ENCODE data around the gene RTN3. TPM values are rescaled to one million over a fixed set of nuclear protein-coding genes. Genes with fewer than 3 reads are reported as not detected.

The RTN3 gene
- total and polyA plus RNA-seq, 9 of the 15 experiments (the other 6 are each of a cell fraction or from before 2014, with no cell fraction given) = 41.6 to 169 (median 93.5) TPM

GRCh38 chr11:63671322-63672155, 9.8 kb upstream of the RTN3 start, which contains the start of gene ATL3 (continued):
- TF ChIP-seq BCLAF1 (IDR thresholded peaks at IDR 0.05; ENCODE audit: borderline replicate concordance in 1 of 2, control insufficient read depth in 1 of 2, low read depth in 2 of 2, low read length in 1 of 2) (peak in 1 of 2 experiments; percentile 84; a peak in 2 of 4 replicates), ZNF696 (CRISPR knock-in tag; conservative IDR thresholded peaks at IDR 0.05) (no peak), JUN (IDR thresholded peaks at IDR 0.05; ENCODE audit: borderline replicate concordance, low read depth, low read length) (peak; percentile 82; the same call in 1 of the 2 replicates), JUN (CRISPR knock-in tag; IDR thresholded peaks at IDR 0.05; ENCODE audit: borderline replicate concordance) (peak; percentile 100), ARID4B (CRISPR knock-in tag; IDR thresholded peaks at IDR 0.05) (peak; percentile 100), STAT5A (IDR thresholded peaks at IDR 0.05; ENCODE audit: borderline replicate concordance, low read length) (no peak), BHLHE40 (IDR thresholded peaks at IDR 0.05; ENCODE audit: low read length) (peak; percentile 81), CHD2 (IDR thresholded peaks at IDR 0.05; ENCODE audit: low read depth, low read length) (peak; percentile 73), CREB3 (tag; conservative IDR thresholded peaks at IDR 0.05; ENCODE audit: low read depth) (peak; percentile 66; the same call in 1 of the 2 replicates), NRF1 (conservative IDR thresholded peaks at IDR 0.05 in 1 of 2, IDR thresholded peaks at IDR 0.05 in 1 of 2) (peak; percentile 86 to 88), MBD2 (IDR thresholded peaks at IDR 0.05; ENCODE audit: borderline replicate concordance, low read depth) (no peak; the same call in none of the 2 replicates), MITF (IDR thresholded peaks at IDR 0.05) (0 out of 2 replicates have a peak, but pooled peaks have one; percentile 48), ZNF280B (CRISPR knock-in tag; IDR thresholded peaks at IDR 0.05) (no peak), PTTG1 (tag; IDR thresholded peaks at IDR 0.05; ENCODE audit: low read depth) (no peak)

Data from K562 (cell line).